HepG2 (cell line): ENCODE results near the gene IQCE. TPM values are rescaled to one million over a fixed set of nuclear protein-coding genes. Genes with fewer than 3 reads are reported as not detected.

Experiments used
- CBX1 ChIP-seq: IDR thresholded peaks from one replicate; pipeline ENCODE4 v1.6.1; 2016; ENCODE audit warnings: antibody characterized with exemption, low read depth
- CHD2 ChIP-seq: IDR thresholded peaks from 2 replicates; pipeline ENCODE4 v1.6.1; 2011; ENCODE audit warnings: low read depth, low read length, improper control_type of control experiment
- MAFK ChIP-seq, 2 experiments: IDR thresholded peaks in 1 of 2; conservative IDR thresholded peaks in 1 of 2; 2 replicates each; pipeline ENCODE4 v1.6.1; 2011; ENCODE audit warnings: improper control_type of control experiment in 2 of 2, low read length in 2 of 2
- MYC ChIP-seq: sonication (generic); formaldehyde crosslinking; IDR thresholded peaks from 2 replicates; pipeline ENCODE4 v1.9.0; 2021; ENCODE audit warnings: missing genetic modification reagents, borderline replicate concordance
- NR3C1 ChIP-seq: sonication (generic); formaldehyde crosslinking; IDR thresholded peaks from 2 replicates; pipeline ENCODE4 v1.4.0; 2020; ENCODE audit warnings: missing genetic modification reagents
- PAWR ChIP-seq: sonication (generic); formaldehyde crosslinking; IDR thresholded peaks from 2 replicates; pipeline ENCODE4 v1.4.0; 2020; ENCODE audit warnings: missing genetic modification reagents, mild to moderate bottlenecking, borderline replicate concordance
- RFXAP ChIP-seq: sonication (generic); formaldehyde crosslinking; IDR thresholded peaks from 2 replicates; pipeline ENCODE4 v1.4.0; 2020; ENCODE audit warnings: missing genetic modification reagents, borderline replicate concordance
- SALL1 ChIP-seq: sonication (generic); formaldehyde crosslinking; IDR thresholded peaks from 2 replicates; pipeline ENCODE4 v1.8.0; 2022; ENCODE audit warnings: mild to moderate bottlenecking, missing genetic modification reagents
- SIN3A ChIP-seq: IDR thresholded peaks from 2 replicates; pipeline ENCODE4 v1.6.1; 2011; ENCODE audit warnings: low read depth, mild to moderate bottlenecking, control low read depth, low read length, borderline replicate concordance
- SRF ChIP-seq: IDR thresholded peaks from 2 replicates; pipeline ENCODE4 v1.6.1; 2011; ENCODE audit warnings: mild to moderate bottlenecking, low read depth, low read length, moderate library complexity
- TCF7L2 ChIP-seq: IDR thresholded peaks from 2 replicates; pipeline ENCODE4 v1.6.1; 2011; ENCODE audit warnings: mild to moderate bottlenecking, low read depth, low read length, moderate library complexity
- ZFP41 ChIP-seq: sonication (generic); formaldehyde crosslinking; IDR thresholded peaks from 2 replicates; pipeline ENCODE4 v1.4.0; 2020; ENCODE audit warnings: mild to moderate bottlenecking, missing genetic modification reagents, borderline replicate concordance
- ZIK1 ChIP-seq: sonication (generic); formaldehyde crosslinking; IDR thresholded peaks from 2 replicates; pipeline ENCODE4 v1.5.0; 2020; ENCODE audit warnings: mild to moderate bottlenecking, low read depth, missing genetic modification reagents, borderline replicate concordance
- ZMYM4 ChIP-seq: sonication (generic); formaldehyde crosslinking; IDR thresholded peaks from 2 replicates; pipeline ENCODE4 v1.8.1; 2023; ENCODE audit warnings: mild to moderate bottlenecking, missing genetic modification reagents
- ZNF343 ChIP-seq: sonication (generic); formaldehyde crosslinking; IDR thresholded peaks from 2 replicates; pipeline ENCODE4 v1.4.0; 2020; ENCODE audit warnings: mild to moderate bottlenecking, missing genetic modification reagents
- ZNF737 ChIP-seq: sonication (generic); formaldehyde crosslinking; IDR thresholded peaks from 2 replicates; pipeline ENCODE4 v1.5.0; 2020; ENCODE audit warnings: missing genetic modification reagents, mild to moderate bottlenecking, borderline replicate concordance
- polyA plus RNA-seq, 8 experiments: library from polyadenylated mRNA; depleted of rRNA in 3 of 8; stranded (reverse) in 7 of 8; unstranded in 1 of 8; fragments of >200 nt; fragmentation: Illumina TruSeq in 4 of 8; extraction: Trizol in 4 of 8; gene quantifications; 2 replicates each; pipeline versions ENCODE4 v1.2.1 to v1.2.3, GENCODE V29; 2011 to 2016; ENCODE audit warnings: low read depth in 4 of 8, missing spikeins in 1 of 8, mixed read lengths in 1 of 8; ENCODE audit not compliant: insufficient read depth in 1 of 8
- total RNA-seq, 5 experiments: library from RNA; depleted of rRNA; stranded (reverse); fragments of >200 nt; fragmentation: Illumina TruSeq; extraction: Trizol; gene quantifications; 2 replicates each; pipeline ENCODE4 v1.2.3, GENCODE V29; 2016; ENCODE audit warnings: low read depth in 1 of 5
- TF ChIP-seq, protein P1 (sequence below): sonication (generic); formaldehyde crosslinking; IDR thresholded peaks from 2 replicates; pipeline ENCODE4 v1.4.0; 2020; ENCODE audit warnings: missing genetic modification reagents; ENCODE audit errors: not compliant biosample characterization
- TF ChIP-seq, protein P2 (sequence below): IDR thresholded peaks from 2 replicates; pipeline ENCODE4 v1.6.1; 2016; ENCODE audit warnings: low read depth, borderline replicate concordance
- TF ChIP-seq, protein P3 (sequence below): sonication (generic); formaldehyde crosslinking; IDR thresholded peaks from 2 replicates; pipeline ENCODE4 v1.5.0; 2020; ENCODE audit warnings: mild to moderate bottlenecking, missing genetic modification reagents
- TF ChIP-seq, protein P4 (sequence below): sonication (generic); formaldehyde crosslinking; IDR thresholded peaks from 2 replicates; pipeline ENCODE4 v1.5.0; 2020; ENCODE audit warnings: mild to moderate bottlenecking, low read depth, missing genetic modification reagents, borderline replicate concordance
- TF ChIP-seq, protein P5 (sequence below): sonication (generic); formaldehyde crosslinking; conservative IDR thresholded peaks from 2 replicates; pipeline ENCODE4 v1.4.0; 2020; ENCODE audit warnings: missing genetic modification reagents
- TF ChIP-seq, protein P6 (sequence below): sonication (generic); formaldehyde crosslinking; IDR thresholded peaks from 2 replicates; pipeline ENCODE4 v1.8.0; 2022; ENCODE audit warnings: mild to moderate bottlenecking, missing genetic modification reagents

Gene IQCE
- total and polyA plus RNA-seq, 2 of the 13 experiments (the other 11 are each of a cell fraction or from before 2014, with no cell fraction given) = 1.5 to 2.5 TPM

DNA sequence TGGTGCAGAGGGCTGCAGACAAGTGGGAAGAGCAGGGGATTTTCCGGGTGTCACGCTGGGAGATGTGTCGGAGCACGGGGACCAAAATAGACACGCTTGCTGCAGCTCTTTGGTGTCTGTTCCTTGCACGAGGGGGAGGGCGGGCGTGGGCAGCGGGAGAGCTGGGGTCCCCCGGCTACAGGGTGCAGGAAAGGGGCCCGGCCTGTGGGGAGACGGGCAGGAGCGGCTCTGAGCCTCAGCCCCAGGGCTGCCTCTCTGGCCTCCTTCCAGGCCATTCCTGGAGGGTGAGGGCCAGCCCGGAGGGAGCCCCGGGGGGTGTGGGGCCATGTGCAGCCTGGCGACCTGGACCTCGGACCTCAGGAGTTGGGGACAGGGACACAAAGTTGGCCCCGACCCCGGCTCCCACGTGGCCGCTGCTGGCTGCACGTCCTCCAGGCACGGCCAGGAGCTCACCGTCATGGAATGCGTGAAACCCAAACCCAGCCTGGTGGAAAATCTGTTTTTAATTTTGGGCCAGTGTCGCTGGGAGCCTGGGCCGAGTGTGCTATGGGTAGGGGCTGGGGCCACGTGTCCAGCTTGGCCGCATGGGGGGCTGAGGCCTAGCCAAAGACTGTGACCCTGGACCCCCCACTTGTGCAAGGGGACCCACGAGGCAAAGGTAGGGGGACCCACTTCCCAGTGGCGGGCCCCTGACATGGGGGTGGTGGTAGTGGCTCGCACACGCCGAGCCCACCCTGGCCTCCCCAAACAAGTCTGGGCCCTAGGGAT, 79.6 kb downstream of the IQCE start (continued):
- TF ChIP-seq MAFK (conservative IDR thresholded peaks at IDR 0.05 in 1 of 2, IDR thresholded peaks at IDR 0.05 in 1 of 2; ENCODE audit: low read length in 2 of 2) = no peak
- no peak for TF ChIP-seq PAWR (CRISPR knock-in tag)
- TF ChIP-seq ZMYM4 (CRISPR knock-in tag) = peak; percentile 73; the same call in 1 of the 2 replicates
- TF ChIP-seq CBX1 = no peak
- TF ChIP-seq CHD2 = no peak
- TF ChIP-seq SRF = no peak
- TF ChIP-seq RFXAP (CRISPR knock-in tag) = peak; percentile 74
- 0 out of 2 replicates have a peak, but pooled peaks have one; percentile 63 for TF ChIP-seq ZNF343 (CRISPR knock-in tag)
- TF ChIP-seq SIN3A = peak; percentile 71; the same call in 1 of the 2 replicates
- no peak for TF ChIP-seq TCF7L2
- TF ChIP-seq ZIK1 (CRISPR knock-in tag) = peak; percentile 76; the same call in 1 of the 2 replicates
- TF ChIP-seq, protein P1, sequence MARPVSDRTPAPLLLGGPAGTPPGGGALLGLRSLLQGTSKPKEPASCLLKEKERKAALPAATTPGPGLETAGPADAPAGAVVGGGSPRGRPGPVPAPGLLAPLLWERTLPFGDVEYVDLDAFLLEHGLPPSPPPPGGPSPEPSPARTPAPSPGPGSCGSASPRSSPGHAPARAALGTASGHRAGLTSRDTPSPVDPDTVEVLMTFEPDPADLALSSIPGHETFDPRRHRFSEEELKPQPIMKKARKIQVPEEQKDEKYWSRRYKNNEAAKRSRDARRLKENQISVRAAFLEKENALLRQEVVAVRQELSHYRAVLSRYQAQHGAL = peak; percentile 66
- TF ChIP-seq ZNF737 (CRISPR knock-in tag) = no peak
- TF ChIP-seq ZFP41 (CRISPR knock-in tag) = no peak
- TF ChIP-seq, protein P2, sequence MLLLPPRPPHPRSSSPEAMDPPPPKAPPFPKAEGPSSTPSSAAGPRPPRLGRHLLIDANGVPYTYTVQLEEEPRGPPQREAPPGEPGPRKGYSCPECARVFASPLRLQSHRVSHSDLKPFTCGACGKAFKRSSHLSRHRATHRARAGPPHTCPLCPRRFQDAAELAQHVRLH (CRISPR knock-in tag) = peak; percentile 90; the same call in 1 of the 2 replicates
- TF ChIP-seq, protein P3, sequence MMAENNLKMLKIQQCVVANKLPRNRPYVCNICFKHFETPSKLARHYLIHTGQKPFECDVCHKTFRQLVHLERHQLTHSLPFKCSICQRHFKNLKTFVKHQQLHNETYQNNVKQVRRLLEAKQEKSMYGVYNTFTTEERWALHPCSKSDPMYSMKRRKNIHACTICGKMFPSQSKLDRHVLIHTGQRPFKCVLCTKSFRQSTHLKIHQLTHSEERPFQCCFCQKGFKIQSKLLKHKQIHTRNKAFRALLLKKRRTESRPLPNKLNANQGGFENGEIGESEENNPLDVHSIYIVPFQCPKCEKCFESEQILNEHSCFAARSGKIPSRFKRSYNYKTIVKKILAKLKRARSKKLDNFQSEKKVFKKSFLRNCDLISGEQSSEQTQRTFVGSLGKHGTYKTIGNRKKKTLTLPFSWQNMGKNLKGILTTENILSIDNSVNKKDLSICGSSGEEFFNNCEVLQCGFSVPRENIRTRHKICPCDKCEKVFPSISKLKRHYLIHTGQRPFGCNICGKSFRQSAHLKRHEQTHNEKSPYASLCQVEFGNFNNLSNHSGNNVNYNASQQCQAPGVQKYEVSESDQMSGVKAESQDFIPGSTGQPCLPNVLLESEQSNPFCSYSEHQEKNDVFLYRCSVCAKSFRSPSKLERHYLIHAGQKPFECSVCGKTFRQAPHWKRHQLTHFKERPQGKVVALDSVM (CRISPR knock-in tag) = peak; percentile 78
- TF ChIP-seq SALL1 (CRISPR knock-in tag) = peak; percentile 95
- peak; percentile 100 for TF ChIP-seq MYC
- TF ChIP-seq, protein P4, sequence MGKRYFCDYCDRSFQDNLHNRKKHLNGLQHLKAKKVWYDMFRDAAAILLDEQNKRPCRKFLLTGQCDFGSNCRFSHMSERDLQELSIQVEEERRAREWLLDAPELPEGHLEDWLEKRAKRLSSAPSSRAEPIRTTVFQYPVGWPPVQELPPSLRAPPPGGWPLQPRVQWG (CRISPR knock-in tag) = no peak
- no peak for TF ChIP-seq NR3C1 (CRISPR knock-in tag)
- TF ChIP-seq, protein P5, sequence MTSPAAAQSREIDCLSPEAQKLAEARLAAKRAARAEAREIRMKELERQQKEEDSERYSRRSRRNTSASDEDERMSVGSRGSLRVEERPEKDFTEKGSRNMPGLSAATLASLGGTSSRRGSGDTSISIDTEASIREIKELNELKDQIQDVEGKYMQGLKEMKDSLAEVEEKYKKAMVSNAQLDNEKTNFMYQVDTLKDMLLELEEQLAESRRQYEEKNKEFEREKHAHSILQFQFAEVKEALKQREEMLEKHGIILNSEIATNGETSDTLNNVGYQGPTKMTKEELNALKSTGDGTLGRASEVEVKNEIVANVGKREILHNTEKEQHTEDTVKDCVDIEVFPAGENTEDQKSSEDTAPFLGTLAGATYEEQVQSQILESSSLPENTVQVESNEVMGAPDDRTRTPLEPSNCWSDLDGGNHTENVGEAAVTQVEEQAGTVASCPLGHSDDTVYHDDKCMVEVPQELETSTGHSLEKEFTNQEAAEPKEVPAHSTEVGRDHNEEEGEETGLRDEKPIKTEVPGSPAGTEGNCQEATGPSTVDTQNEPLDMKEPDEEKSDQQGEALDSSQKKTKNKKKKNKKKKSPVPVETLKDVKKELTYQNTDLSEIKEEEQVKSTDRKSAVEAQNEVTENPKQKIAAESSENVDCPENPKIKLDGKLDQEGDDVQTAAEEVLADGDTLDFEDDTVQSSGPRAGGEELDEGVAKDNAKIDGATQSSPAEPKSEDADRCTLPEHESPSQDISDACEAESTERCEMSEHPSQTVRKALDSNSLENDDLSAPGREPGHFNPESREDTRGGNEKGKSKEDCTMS (CRISPR knock-in tag) = no peak
- TF ChIP-seq, protein P6, sequence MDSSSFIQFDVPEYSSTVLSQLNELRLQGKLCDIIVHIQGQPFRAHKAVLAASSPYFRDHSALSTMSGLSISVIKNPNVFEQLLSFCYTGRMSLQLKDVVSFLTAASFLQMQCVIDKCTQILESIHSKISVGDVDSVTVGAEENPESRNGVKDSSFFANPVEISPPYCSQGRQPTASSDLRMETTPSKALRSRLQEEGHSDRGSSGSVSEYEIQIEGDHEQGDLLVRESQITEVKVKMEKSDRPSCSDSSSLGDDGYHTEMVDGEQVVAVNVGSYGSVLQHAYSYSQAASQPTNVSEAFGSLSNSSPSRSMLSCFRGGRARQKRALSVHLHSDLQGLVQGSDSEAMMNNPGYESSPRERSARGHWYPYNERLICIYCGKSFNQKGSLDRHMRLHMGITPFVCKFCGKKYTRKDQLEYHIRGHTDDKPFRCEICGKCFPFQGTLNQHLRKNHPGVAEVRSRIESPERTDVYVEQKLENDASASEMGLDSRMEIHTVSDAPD (CRISPR knock-in tag) = peak; percentile 78; the same call in 1 of the 2 replicates
